GM18519 (cell line): ENCODE measurements around the gene GPC5.

Experiments used
- ATAC-seq: cut with Tn5 transposase; IDR thresholded peaks from one replicate; pipeline ENCODE4 v1.9.1; 2021; ENCODE audit warnings: mild to moderate bottlenecking, moderate library complexity; ENCODE audit not compliant: unreplicated experiment, low FRiP score

The GPC5 gene

GRCh38 chr13:91586609-91587008 is 188.2 kb downstream of the GPC5 start:
- no peak for ATAC-seq

- no peak for ATAC-seq
Observed at GRCh38 chr13:91588541-91588940, 190.1 kb downstream of the GPC5 start.

GRCh38 chr13:91592056-91593014 is 193.9 kb downstream of the GPC5 start:
- no peak for ATAC-seq

GRCh38 chr13:91593456-91593855 is 195.0 kb downstream of the GPC5 start:
- ATAC-seq: no peak

GRCh38 chr13:91594061-91594460 is 195.6 kb downstream of the GPC5 start:
- ATAC-seq: no peak

GRCh38 chr13:91595677-91596076 is 197.3 kb downstream of the GPC5 start:
- no peak for ATAC-seq

GRCh38 chr13:91596842-91597241 is 198.4 kb downstream of the GPC5 start:
- no peak for ATAC-seq

- ATAC-seq: no peak
Observed at GRCh38 chr13:91598655-91599054, 200.2 kb downstream of the GPC5 start.

GRCh38 chr13:91601273-91601672 is 202.9 kb downstream of the GPC5 start:
- ATAC-seq: no peak

- ATAC-seq: no peak
Observed at GRCh38 chr13:91601807-91602206, 203.4 kb downstream of the GPC5 start.

GRCh38 chr13:91609353-91609752 is 210.9 kb downstream of the GPC5 start:
- ATAC-seq: no peak

GRCh38 chr13:91618315-91618714 is 219.9 kb downstream of the GPC5 start:
- no peak for ATAC-seq

GRCh38 chr13:91620670-91621141 is 222.3 kb downstream of the GPC5 start:
- ATAC-seq: no peak

GRCh38 chr13:91621161-91621560 is 222.7 kb downstream of the GPC5 start:
- ATAC-seq: no peak

GRCh38 chr13:91621963-91622362 is 223.5 kb downstream of the GPC5 start:
- ATAC-seq: no peak

- ATAC-seq: no peak
Observed at GRCh38 chr13:91622778-91623550, 224.5 kb downstream of the GPC5 start.

GRCh38 chr13:91627952-91628739 is 229.7 kb downstream of the GPC5 start:
- no peak for ATAC-seq

- ATAC-seq: no peak
Observed at GRCh38 chr13:91630946-91631345, 232.5 kb downstream of the GPC5 start.

- no peak for ATAC-seq
Observed at GRCh38 chr13:91632086-91632485, 233.7 kb downstream of the GPC5 start.

GRCh38 chr13:91639330-91639729 is 240.9 kb downstream of the GPC5 start:
- ATAC-seq: no peak

GRCh38 chr13:91643394-91643793 is 245.0 kb downstream of the GPC5 start:
- no peak for ATAC-seq
